Trophoblast cell (in vitro differentiated cells and primary cell): ENCODE measurements around the gene EYS.

ENCODE experiments used
- DNase-seq, 2 donors: peaks; one replicate each; pipeline ENCODE4 v3.0.0-alpha.2; 2016
- H2AFZ ChIP-seq: 2 replicates; pipeline ENCODE4 v1.6.1; 2013; ENCODE audit warnings: low read length, moderate library complexity, mild to moderate bottlenecking; ENCODE audit not compliant: insufficient read depth, poor library complexity
- H2AK5ac ChIP-seq: 2 replicates; pipeline ENCODE4 v1.6.1; 2013; ENCODE audit warnings: mild to moderate bottlenecking, low read length
- H2BK120ac ChIP-seq: 2 replicates; pipeline ENCODE4 v1.6.1; 2013; ENCODE audit warnings: low read length, mild to moderate bottlenecking, moderate library complexity; ENCODE audit not compliant: insufficient read depth, poor library complexity
- H2BK12ac ChIP-seq: 2 replicates; pipeline ENCODE4 v1.6.1; 2013; ENCODE audit warnings: mild to moderate bottlenecking, low read length, moderate library complexity
- H2BK5ac ChIP-seq: 2 replicates; pipeline ENCODE4 v1.6.1; 2013; ENCODE audit warnings: low read length, low read depth, moderate library complexity, mild to moderate bottlenecking; ENCODE audit not compliant: poor library complexity
- H3K14ac ChIP-seq: 2 replicates; pipeline ENCODE4 v1.6.1; 2013; ENCODE audit warnings: mild to moderate bottlenecking, low read length
- H3K18ac ChIP-seq: 2 replicates; pipeline ENCODE4 v1.6.1; 2013; ENCODE audit warnings: mild to moderate bottlenecking, low read length
- H3K23ac ChIP-seq: 2 replicates; pipeline ENCODE4 v1.6.1; 2013; ENCODE audit warnings: low read length
- H3K27ac ChIP-seq: 2 replicates; pipeline ENCODE4 v1.5.1; 2013; ENCODE audit warnings: low read depth, mild to moderate bottlenecking, inconsistent platforms, low read length, moderate library complexity
- H3K27me3 ChIP-seq: 2 replicates; pipeline ENCODE4 v1.6.1; 2013; ENCODE audit warnings: inconsistent platforms, mild to moderate bottlenecking, low read length, moderate library complexity; ENCODE audit not compliant: insufficient read depth
- H3K36me3 ChIP-seq, 2 experiments: 1 replicate in 1 of 2; 2 replicates in 1 of 2; pipeline ENCODE4 v1.6.1; 2013; ENCODE audit warnings: low read length in 2 of 2, mild to moderate bottlenecking in 2 of 2, moderate library complexity in 1 of 2; ENCODE audit not compliant: insufficient read depth in 2 of 2, control insufficient read depth in 1 of 2
- H3K4ac ChIP-seq: 2 replicates; pipeline ENCODE4 v1.6.1; 2013; ENCODE audit warnings: low read depth, mild to moderate bottlenecking, low read length, moderate library complexity
- H3K4me1 ChIP-seq, 2 experiments: 1 replicate in 1 of 2; 2 replicates in 1 of 2; pipeline ENCODE4 v1.6.1; 2013; ENCODE audit warnings: low read length in 2 of 2, mild to moderate bottlenecking in 2 of 2, moderate library complexity in 1 of 2; ENCODE audit not compliant: insufficient read depth in 2 of 2, control insufficient read depth in 1 of 2
- H3K4me2 ChIP-seq: 2 replicates; pipeline ENCODE4 v1.6.1; 2013; ENCODE audit warnings: inconsistent platforms, mild to moderate bottlenecking, low read length, moderate library complexity
- H3K4me3 ChIP-seq: 2 replicates; pipeline ENCODE4 v1.5.1; 2013; ENCODE audit warnings: mild to moderate bottlenecking, low read depth, low read length, inconsistent platforms
- H3K79me1 ChIP-seq: one replicate; pipeline ENCODE4 v1.6.1; 2013; ENCODE audit warnings: low read length
- H3K79me2 ChIP-seq: 2 replicates; pipeline ENCODE4 v1.6.1; 2013; ENCODE audit warnings: low read length, mild to moderate bottlenecking; ENCODE audit not compliant: control insufficient read depth, insufficient read depth, poor library complexity
- H3K9ac ChIP-seq: 2 replicates; pipeline ENCODE4 v1.6.1; 2013; ENCODE audit warnings: mild to moderate bottlenecking, low read length
- H3K9me3 ChIP-seq: 2 replicates; pipeline ENCODE4 v1.6.1; 2013; ENCODE audit warnings: low read depth, mild to moderate bottlenecking, control low read depth, inconsistent platforms, low read length; ENCODE audit not compliant: insufficient read depth
- H4K12ac ChIP-seq: 2 replicates; pipeline ENCODE4 v1.6.1; 2013; ENCODE audit warnings: low read depth, mild to moderate bottlenecking, low read length, moderate library complexity
- H4K8ac ChIP-seq: 2 replicates; pipeline ENCODE4 v1.6.1; 2013; ENCODE audit warnings: low read depth, mild to moderate bottlenecking, low read length, moderate library complexity
- H4K91ac ChIP-seq: one replicate; pipeline ENCODE4 v1.6.1; 2013; ENCODE audit warnings: low read depth, mild to moderate bottlenecking, low read length, moderate library complexity
- WGBS: extraction: QIAGEN DNeasy Blood & Tissue Kit; methylation state at CpG from one replicate; pipeline ENCODE4 v1.1.7; 2013; ENCODE audit warnings: missing lambda C conversion rate; ENCODE audit not compliant: insufficient read length, insufficient coverage; ENCODE audit errors: extremely low coverage; 5-methylcytosine and 5-hydroxymethylcytosine counted together

The EYS gene

DNA sequence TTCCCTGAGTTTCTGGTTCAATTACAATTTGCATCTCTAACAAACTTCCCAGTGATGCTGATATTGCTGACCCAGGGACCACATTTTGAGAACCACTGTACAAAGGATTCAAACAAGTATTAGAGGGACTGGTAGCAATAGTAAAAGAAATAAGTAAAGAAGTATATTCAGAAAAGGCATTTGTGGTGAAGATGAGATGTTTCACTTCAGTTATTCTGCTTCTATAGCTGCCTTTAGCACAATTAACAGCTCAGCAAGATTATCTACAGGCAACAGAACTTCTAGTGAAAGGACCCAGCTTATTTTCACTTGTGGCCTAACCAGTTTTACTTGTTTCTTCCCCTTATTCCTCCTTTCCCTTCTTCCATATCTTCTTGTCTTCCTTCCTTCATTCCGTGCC is 1922.0 kb downstream of the EYS start:
- Histone ChIP-seq H2BK120ac (no peak overlapping the region), H3K4me1 (peaks cover 0 to 3% of the 10 kb centered on the region in 2 experiments), H4K91ac (no peak overlapping the region), H3K14ac (no peak overlapping the region), H3K36me3 (no peaks in the 10 kb centered on the region), H3K27me3 (no peaks in the 10 kb centered on the region), H3K18ac (no peak overlapping the region), H2AK5ac (no peak overlapping the region), H3K4ac (no peak overlapping the region), H2BK12ac (no peak overlapping the region), H3K4me3 (no peak overlapping the region), H3K9me3 (no peaks in the 10 kb centered on the region), H3K9ac (no peak overlapping the region), H3K4me2 (no peak overlapping the region), H2AFZ (no peak overlapping the region), H2BK5ac (no peak overlapping the region), H3K27ac (no peak overlapping the region), H4K8ac (no peak overlapping the region), H3K79me2 (no peaks in the 10 kb centered on the region), H4K12ac (no peak overlapping the region), H3K79me1 (no peaks in the 10 kb centered on the region), H3K23ac (no peak overlapping the region)
- WGBS = no CpG with 5 or more reads among the region's 1 CpG
- DNase-seq = no peak

DNA sequence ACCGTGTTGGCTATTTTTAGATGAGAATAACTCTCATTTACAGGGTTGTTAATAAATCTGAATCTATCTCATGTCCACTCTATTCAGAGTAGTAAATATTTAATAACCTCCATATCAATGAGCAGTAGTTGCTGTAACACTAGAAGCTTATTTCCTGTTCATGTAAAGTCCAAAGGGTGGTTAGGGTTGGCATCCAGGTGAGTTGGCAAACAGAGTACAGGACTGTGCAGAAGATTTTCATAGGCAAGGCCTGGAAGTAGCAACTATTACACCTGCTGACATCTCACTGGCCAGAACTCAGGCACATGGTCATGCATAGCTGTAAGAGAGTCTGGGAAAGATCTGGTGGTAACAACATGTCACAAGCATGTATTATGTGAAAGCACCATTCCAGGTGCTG is 1923.9 kb downstream of the EYS start:
- H3K36me3 ChIP-seq = no peaks in the 10 kb centered on the region
- H3K4me2 ChIP-seq = no peak overlapping the region
- no peak overlapping the region for H4K8ac ChIP-seq
- H3K27me3 ChIP-seq = no peaks in the 10 kb centered on the region
- no peak overlapping the region for H2BK12ac ChIP-seq
- no peak overlapping the region for H4K91ac ChIP-seq
- no peak overlapping the region for H2BK5ac ChIP-seq
- WGBS = no CpG with 5 or more reads among the region's 1 CpG
- H3K27ac ChIP-seq = no peak overlapping the region
- no peaks in the 10 kb centered on the region for H3K79me2 ChIP-seq
- no peak overlapping the region for H3K4me3 ChIP-seq
- H2AFZ ChIP-seq = no peak overlapping the region
- H3K4ac ChIP-seq = no peak overlapping the region
- peaks cover 0 to 3% of the 10 kb centered on the region in 2 experiments for H3K4me1 ChIP-seq
- no peak overlapping the region for H3K9ac ChIP-seq
- no peak overlapping the region for H3K23ac ChIP-seq
- no peak overlapping the region for H4K12ac ChIP-seq
- no peak overlapping the region for H2BK120ac ChIP-seq
- no peak overlapping the region for H3K14ac ChIP-seq
- H3K79me1 ChIP-seq = no peaks in the 10 kb centered on the region
- peaks cover 1% of the 10 kb centered on the region for H3K9me3 ChIP-seq
- no peak overlapping the region for H2AK5ac ChIP-seq
- H3K18ac ChIP-seq = no peak overlapping the region
- no peak for DNase-seq

DNA sequence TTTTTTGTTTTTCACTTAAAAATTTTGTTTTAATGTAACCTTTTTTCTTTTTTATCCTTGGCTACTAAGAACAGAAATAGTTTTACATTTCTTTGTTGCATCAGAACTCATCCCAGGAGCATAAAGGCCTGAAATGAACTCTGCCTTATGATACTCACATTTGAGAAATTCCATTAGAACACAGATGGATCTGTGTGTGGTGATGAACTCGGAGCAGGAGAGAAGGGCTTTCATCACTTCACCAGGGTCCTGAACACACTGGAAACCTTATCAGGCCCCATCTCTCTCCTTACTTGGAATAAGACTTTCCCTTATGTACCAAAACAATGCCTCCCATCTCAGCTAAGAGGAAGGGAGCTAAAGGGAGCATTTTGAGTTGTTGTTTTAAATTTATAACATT is 1932.1 kb downstream of the EYS start:
- no peak for DNase-seq
- H4K8ac ChIP-seq = no peak overlapping the region
- H3K9me3 ChIP-seq = peaks cover 1% of the 10 kb centered on the region
- no peak overlapping the region for H2AK5ac ChIP-seq
- H3K27ac ChIP-seq = no peak overlapping the region
- no peak overlapping the region for H3K4ac ChIP-seq
- no peak overlapping the region for H4K91ac ChIP-seq
- H4K12ac ChIP-seq = no peak overlapping the region
- H3K79me2 ChIP-seq = no peaks in the 10 kb centered on the region
- no peak overlapping the region for H3K18ac ChIP-seq
- no peak overlapping the region for H2BK5ac ChIP-seq
- H3K79me1 ChIP-seq = no peaks in the 10 kb centered on the region
- H2BK120ac ChIP-seq = no peak overlapping the region
- no peaks in the 10 kb centered on the region for H3K27me3 ChIP-seq
- no peak overlapping the region for H3K14ac ChIP-seq
- WGBS = no CpG with 5 or more reads among the region's 1 CpG
- no peak overlapping the region for H3K9ac ChIP-seq
- no peak overlapping the region for H3K23ac ChIP-seq
- H3K4me3 ChIP-seq = no peak overlapping the region
- no peaks in the 10 kb centered on the region for H3K36me3 ChIP-seq
- no peak overlapping the region for H2AFZ ChIP-seq
- H2BK12ac ChIP-seq = no peak overlapping the region
- no peak overlapping the region for H3K4me2 ChIP-seq
- H3K4me1 ChIP-seq = no peaks in the 10 kb centered on the region

DNA sequence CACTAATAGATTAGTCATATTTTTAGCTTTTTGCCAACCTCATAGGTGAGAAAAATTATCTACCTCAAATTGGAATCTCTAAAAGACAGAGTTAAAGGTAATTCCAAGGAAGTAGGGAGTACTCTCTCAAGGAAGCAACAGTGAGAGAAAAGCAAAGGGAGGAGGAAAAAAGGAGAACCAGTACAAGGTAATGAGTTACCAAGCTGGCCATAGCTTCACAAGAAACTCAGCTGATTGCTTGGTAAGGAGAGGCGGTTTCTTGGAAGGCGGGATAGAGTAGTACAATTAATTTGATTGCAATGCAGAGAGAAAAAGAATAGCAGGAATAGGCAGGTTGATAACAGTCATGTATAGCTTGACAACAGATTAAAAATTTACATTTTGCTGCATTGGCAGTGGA is 1933.8 kb downstream of the EYS start:
- Histone ChIP-seq H3K27ac (no peak overlapping the region), H3K18ac (no peak overlapping the region), H2BK5ac (no peak overlapping the region), H3K23ac (no peak overlapping the region), H2AFZ (no peak overlapping the region), H3K14ac (no peak overlapping the region), H3K4me2 (no peak overlapping the region), H2BK120ac (no peak overlapping the region), H3K36me3 (no peaks in the 10 kb centered on the region), H3K9ac (no peak overlapping the region), H3K79me1 (no peaks in the 10 kb centered on the region), H3K9me3 (no peaks in the 10 kb centered on the region), H3K27me3 (no peaks in the 10 kb centered on the region), H3K4me1 (no peaks in the 10 kb centered on the region), H2BK12ac (no peak overlapping the region), H2AK5ac (no peak overlapping the region), H4K12ac (no peak overlapping the region), H4K8ac (no peak overlapping the region), H3K4ac (no peak overlapping the region), H3K4me3 (no peak overlapping the region), H3K79me2 (no peaks in the 10 kb centered on the region), H4K91ac (no peak overlapping the region)
- WGBS = no CpG with 5 or more reads among the region's 2 CpGs
- no peak for DNase-seq
